Testis (tissue), 2 donors: ENCODE data around the gene MAEA.

ENCODE experiments used
- POLR2A ChIP-seq: fragments of 450-650 bp; IDR thresholded peaks from one replicate; pipeline ENCODE4 v1.6.1; 2017; ENCODE audit warnings: antibody characterized with exemption, mild to moderate bottlenecking, moderate library complexity
- TF ChIP-seq, protein P1 (sequence below), 3 experiments: fragments of 450-650 bp in 2 of 3; fragments of 200-600 bp in 1 of 3; sonication (generic) in 1 of 3; IDR thresholded peaks; one replicate each; pipeline ENCODE4 v1.5.1; 2016 to 2019; ENCODE audit warnings: antibody characterized with exemption in 3 of 3, mild to moderate bottlenecking in 2 of 3, moderate library complexity in 1 of 3

- TF ChIP-seq, protein P1, sequence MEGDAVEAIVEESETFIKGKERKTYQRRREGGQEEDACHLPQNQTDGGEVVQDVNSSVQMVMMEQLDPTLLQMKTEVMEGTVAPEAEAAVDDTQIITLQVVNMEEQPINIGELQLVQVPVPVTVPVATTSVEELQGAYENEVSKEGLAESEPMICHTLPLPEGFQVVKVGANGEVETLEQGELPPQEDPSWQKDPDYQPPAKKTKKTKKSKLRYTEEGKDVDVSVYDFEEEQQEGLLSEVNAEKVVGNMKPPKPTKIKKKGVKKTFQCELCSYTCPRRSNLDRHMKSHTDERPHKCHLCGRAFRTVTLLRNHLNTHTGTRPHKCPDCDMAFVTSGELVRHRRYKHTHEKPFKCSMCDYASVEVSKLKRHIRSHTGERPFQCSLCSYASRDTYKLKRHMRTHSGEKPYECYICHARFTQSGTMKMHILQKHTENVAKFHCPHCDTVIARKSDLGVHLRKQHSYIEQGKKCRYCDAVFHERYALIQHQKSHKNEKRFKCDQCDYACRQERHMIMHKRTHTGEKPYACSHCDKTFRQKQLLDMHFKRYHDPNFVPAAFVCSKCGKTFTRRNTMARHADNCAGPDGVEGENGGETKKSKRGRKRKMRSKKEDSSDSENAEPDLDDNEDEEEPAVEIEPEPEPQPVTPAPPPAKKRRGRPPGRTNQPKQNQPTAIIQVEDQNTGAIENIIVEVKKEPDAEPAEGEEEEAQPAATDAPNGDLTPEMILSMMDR (IDR thresholded peaks at IDR 0.05) = no peak
- TF ChIP-seq POLR2A = no peak
These were observed 45.4 kb upstream of the MAEA start for GRCh38 chr4:1244081-1244977.
